ENCODE data around the gene CNTD1.
A peak's percentile ranks its signal among the peaks of the same experiment; 100 is the strongest.
"Not testable (repeated sequence)": the region's sequence is repeated elsewhere in the genome, so short reads cannot be mapped to it uniquely, and the experiment has no call there.

Gene CNTD1, protein sequence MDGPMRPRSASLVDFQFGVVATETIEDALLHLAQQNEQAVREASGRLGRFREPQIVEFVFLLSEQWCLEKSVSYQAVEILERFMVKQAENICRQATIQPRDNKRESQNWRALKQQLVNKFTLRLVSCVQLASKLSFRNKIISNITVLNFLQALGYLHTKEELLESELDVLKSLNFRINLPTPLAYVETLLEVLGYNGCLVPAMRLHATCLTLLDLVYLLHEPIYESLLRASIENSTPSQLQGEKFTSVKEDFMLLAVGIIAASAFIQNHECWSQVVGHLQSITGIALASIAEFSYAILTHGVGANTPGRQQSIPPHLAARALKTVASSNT

DNA sequence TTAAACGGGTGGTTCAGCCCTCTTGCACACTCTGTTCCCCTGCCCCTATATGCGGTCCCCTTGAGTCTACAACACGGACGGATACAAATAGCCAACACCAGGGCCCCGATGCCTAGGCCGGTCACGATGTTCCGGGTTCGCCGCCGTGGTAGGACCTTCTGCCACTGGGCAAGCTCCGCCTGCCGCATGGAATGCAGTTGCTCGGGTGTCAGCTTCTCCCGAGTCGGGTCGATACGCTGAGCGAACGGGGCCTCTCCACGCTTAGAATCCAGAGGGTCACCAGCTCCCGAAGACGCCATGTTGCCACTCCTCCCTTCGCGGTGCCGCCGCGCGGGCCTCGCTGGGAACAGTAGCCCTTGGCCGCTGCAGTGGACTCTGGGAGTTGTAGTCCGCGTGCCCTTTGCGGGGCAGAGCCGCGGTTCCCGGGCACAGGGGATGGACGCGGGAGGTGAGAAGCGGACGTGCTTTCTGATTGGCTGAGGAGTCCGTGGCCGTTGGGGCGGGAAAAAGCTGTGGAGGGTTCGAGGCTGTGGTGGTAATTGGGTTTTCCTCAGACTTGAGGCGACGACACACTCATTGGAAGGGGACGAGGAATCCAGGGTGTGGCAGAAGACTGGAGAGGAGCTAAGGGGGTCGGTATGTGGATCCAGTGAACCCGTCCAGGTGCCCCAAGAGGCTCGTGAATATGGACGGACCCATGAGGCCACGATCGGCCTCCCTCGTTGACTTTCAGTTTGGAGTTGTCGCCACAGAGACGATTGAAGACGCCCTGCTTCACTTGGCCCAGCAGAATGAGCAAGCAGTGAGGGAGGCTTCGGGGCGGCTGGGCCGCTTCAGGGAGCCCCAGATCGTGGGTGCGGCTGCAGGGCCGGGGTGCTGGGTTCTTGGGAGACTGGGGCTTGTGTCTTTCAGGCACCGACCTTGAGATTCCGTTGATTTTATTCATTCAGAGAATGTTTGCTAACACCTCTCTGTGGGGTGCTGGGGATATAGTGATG, at the start of gene CNTD1, which contains the start of gene COA3:
CNTD1 (plus strand) TSS at position 479 of the 998 bp plus-strand sequence; CDS start at position 686, 207 bp downstream.
COA3 (minus strand) TSS at position 322 of the 998 bp plus-strand sequence; CDS start at position 299, 23 bp downstream.
- DNase-seq (ENCODE audit: low read depth), result peak; percentile 62

DNA sequence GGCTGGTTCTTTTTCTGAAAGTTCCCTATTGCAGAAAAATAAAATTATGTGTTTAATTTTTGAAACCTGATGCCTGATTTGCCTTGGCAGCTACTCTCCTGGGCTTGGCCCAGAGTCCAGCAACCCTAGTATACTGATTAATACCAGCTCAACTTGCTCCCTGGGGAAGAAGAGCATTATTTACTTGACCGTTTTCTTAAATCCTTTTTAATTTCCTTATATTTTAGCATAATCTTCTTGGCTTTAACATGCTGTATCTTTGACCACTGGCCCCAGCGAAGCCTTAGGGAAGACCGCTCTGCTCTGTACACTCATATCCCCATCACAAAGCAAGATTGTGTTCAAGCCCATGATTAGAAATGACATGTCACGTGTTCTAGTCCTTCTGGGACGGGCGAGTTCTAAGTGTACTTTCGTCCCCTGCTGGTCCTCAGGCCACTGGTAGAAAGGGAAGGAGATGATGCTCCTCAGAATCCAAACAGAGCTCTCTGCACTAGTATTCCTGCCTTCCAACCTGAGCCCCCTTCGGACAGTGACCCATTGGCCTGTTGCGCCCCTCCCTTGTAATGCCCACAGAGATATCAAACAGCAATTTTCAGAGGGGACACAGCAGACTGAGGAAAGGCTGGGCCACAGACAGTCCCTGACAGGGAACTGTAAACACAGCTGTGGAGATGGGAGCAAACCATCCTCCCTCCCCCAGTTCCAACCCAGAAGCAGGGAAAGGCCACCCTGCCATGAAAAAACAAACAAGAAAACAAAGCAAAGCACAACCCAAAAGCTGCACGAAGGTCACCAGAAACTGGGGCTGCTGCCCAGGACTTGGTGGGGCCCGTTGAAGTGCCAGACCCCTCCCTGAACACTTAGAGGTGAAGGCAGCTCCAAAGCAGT, 49.5 kb upstream of the CNTD1 start:
- DNase-seq (ENCODE audit: low read depth), result no peak

DNA sequence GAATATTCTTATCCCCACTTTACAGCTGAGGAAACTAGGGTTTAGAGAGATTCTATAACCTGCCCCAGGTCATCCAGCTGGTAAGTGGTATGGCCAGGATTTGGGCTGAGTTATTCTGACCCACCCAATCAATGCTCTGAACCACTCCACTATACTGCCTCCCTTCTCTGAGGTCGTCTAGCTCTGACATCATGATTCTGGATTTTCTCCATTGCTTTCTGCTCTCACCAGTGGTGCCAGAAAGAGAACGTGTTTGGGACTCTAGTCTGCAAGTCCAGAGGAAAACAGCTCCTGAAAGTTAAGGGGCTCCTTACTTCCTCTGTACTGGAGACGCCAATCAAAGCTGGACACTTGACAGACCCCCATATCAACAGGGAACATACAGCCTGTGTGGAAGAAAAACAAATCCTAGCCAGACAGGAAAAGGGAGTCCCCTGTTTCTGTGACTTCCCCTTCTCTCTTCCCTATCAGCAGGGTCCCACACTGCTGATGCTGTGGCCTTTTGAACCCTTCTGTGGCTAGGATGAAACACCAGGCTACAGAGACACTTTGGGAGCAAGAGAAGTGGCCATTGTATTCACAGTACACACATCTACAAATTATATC, 47.8 kb upstream of the CNTD1 start:
- no peak for DNase-seq (ENCODE audit: low read depth)

DNA sequence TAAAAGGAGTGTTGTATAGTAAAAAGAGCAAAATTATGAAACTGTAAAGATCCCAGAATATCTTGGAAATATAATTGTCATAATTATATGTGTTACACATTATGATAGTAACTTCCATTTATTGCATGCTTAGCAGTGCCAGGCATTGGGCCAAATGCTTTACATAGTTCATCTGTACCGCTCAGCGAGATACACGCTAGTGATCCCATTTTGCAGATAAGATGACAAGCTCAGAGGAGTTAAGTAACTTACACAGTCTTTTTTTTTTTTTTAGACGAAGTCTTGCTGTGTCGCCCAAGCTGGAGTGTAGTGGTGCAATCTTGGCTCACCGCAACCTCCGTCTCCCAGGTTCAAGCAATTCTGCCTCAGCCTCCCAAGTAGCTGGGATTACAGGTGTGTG, 47.0 kb upstream of the CNTD1 start:
- no peak for DNase-seq (ENCODE audit: low read depth)

DNA sequence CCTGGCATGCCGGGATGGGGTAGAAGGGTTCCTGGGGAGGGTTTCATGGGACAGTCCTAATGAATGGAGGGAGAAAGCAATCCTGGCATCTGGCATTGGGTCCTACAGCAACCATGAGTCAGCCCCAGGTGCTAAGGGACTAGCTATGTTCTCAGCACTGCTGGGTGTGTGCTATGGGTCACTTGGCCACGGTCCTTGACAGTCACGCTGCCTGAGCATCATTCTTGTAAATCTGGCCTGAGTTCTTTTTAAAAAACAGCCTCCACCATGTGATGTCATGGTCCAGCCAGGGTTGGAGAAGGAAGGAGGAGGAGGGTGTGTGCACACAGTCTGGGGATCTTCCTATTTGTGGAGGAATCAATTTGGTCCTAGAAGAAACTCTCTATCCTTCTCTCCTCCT, 43.9 kb upstream of the CNTD1 start:
- no peak for DNase-seq (ENCODE audit: low read depth)

DNA sequence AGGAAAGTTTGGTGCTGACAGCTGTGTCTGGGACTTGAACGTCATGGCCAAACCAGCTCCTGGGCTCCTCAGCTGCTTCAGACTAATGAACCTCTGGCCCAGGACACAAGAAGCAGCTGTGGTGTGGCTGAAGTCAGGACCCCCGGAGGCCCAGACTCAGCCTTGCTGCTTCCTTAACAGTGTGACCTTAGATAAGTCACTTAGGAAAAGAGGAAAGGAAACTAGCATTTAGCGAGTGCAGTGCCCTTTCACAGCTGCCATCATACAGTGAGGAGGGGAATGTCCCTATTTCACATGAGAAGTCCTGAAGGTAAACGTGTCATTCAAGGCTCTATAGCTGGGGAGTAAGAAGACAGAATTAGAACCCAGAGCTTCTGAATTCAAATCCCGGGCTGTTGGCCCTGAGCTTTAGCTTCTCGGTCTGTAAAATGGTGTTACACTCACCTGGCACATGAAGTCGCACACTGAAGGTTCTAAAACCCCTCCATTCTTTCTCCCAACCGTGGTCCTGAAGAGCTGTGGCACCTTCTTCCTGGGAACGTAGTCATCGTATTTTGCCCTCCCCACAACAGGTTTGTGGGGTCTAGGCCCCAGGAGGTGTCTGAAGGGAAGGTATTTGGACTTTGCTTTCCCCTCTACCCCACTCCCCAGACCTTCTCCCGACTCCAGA, 38.5 kb upstream of the CNTD1 start:
- DNase-seq (ENCODE audit: low read depth), result no peak

DNA sequence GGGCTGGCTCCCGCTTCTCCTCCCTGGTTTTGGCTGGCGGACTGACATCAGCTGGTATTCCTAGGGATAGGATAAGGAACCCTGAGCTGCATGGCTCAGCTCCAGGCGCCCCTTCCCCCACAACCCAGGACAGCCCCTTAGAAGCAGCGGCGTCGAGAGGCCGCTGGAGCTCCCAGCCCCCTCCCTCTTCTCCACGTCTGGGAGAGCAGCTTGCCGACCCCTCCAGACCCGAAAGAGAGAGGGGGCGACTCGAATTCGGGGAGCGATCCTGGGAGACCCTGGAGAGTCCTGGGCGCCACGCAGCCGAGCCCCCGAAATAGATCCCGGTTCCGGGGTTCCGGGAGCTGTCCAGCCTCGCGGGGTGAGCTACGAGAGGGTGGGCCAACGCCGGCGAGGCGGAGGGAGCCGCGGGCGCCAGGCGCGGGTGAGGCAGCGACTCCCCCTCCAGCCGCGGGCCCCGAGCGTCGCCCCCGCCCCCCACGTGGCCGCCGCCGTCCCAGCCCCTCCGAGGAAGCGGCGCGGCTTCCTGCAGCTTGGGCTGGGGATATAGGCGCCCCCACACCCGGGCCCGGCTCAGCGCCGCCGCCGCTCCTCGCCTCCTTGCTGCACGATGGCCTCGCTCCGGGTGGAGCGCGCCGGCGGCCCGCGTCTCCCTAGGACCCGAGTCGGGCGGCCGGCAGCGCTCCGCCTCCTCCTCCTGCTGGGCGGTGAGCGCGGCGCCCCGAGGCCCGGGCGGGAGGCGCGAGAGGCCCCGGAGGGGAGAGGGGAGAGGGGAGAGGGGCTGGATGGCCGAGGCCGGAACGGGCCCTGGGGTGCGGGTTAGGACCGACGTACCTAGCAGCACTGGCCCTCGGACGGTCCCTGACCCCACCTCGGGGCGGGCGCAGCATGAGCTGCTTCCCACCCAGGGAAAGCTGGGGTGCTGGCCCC, 37.7 kb upstream of the CNTD1 start, which contains the start of gene RAMP2:
RAMP2 (plus strand) TSS at position 576 of the 930 bp plus-strand sequence; CDS start at position 611, 35 bp downstream.
- DNase-seq (ENCODE audit: low read depth), result no peak

DNA sequence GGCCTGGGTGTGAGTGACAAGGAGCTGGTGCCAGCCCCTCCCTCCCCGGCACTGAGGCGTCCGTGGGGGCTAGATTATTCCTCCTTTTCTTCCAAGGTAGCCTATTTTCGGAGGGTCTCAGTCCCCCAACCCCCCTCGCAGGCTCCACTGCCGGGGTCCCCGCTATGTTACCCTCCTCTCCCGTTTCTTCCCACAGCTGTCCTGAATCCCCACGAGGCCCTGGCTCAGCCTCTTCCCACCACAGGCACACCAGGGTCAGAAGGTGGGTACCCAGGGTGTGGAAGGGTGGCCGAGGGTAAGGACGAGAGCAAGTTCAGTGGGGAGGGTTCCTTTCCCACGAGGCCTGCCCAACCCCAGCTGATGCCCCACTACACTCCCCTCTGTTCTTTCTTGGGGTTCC, 37.0 kb upstream of the CNTD1 start:
- DNase-seq (ENCODE audit: low read depth), result no peak

DNA sequence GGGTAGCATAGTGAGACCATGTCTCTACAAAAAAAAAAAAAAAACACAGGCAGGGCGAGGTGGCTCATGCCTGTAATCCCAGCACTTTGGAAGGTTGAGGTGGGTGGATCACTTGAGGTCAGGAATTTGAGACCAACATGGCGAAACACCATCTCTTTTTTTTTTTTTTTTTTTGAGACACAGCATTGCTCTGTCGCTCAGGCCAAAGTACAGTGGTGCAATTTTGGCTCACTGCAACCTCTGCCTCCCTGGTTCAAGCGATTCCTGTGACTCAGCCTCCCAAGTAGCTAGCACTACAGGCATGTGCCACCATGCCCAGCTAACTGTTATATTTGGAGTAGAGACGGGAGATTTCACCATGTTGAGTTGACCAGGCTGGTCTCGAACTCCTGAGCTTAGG, 32.5 kb upstream of the CNTD1 start:
- no peak for DNase-seq (ENCODE audit: low read depth)

DNA sequence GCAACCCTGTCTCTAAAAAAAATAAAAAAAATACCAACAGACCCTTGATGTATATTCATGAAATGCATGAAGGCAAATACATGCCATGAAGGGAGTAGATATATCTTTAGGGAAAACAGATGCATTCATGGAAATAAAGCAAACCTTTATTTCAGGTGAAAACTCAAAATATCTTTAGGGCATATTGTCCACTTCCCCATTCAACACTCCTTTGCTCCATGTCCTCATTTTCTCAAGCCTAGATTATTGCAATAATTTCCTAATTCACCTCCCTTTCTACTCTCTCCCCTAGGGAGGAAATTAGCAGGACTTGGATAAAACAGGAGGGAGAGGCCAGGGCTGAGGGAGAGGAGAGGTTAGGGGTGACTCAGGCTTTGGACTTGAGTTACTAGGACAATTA, 31.1 kb upstream of the CNTD1 start:
- no peak for DNase-seq (ENCODE audit: low read depth)

DNA sequence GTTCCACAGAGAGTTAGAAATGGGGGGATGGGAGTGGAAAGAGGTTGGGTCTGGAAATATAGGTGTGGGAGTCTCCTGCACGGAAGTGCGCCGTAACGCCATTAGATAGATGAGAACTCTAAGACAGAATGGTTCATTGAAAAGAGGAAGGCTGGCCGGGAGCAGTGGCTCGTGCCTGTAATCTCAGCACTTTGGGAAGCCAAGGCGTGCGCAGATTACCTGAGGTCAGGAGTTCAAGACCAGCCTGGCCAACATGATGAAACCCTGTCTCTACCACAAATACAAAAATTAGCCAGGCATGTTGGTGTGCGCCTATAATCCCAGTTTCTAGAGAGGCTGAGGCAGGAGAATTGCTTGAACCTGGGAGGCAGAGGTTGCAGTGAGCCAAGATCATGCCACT, 30.7 kb upstream of the CNTD1 start:
- not testable (repeated sequence) for DNase-seq (ENCODE audit: low read depth)

DNA sequence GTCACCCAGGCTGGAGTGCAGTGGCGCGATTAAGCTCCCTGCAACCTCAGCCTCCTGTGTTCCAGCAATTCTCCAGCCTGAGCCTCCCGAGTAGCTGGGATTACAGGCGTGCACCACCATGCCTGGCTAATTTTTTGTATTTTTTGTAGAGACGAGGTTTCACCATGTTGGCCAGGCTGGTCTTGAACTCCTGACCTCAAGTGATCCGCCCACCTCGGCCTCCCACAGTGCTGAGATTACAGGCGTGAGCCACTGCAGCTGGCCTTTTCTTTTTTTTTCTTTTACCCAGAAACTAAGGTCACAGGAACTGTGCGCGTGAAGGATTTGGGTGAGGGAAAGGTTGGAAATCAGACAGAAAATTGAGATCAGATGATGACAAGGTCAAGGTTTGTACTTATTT, 28.7 kb upstream of the CNTD1 start:
- not testable (repeated sequence) for DNase-seq (ENCODE audit: low read depth)

DNA sequence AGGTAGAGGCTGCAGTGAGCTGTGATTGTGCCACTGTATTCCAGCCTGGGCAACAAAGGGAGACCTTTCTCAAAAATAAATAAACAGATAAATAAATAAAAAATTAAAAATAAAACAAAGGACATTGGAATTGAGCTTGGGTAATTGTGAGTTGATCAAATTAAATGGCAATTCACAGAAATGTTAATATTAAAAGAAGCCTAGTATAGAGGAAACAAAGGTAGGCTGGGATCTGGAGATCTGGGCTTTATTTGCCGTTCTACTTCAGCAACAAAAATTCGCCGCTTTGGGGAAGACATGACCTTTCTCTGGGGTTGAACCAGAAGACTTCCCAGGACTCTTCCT, 25.7 kb upstream of the CNTD1 start:
- DNase-seq (ENCODE audit: low read depth), result no peak

DNA sequence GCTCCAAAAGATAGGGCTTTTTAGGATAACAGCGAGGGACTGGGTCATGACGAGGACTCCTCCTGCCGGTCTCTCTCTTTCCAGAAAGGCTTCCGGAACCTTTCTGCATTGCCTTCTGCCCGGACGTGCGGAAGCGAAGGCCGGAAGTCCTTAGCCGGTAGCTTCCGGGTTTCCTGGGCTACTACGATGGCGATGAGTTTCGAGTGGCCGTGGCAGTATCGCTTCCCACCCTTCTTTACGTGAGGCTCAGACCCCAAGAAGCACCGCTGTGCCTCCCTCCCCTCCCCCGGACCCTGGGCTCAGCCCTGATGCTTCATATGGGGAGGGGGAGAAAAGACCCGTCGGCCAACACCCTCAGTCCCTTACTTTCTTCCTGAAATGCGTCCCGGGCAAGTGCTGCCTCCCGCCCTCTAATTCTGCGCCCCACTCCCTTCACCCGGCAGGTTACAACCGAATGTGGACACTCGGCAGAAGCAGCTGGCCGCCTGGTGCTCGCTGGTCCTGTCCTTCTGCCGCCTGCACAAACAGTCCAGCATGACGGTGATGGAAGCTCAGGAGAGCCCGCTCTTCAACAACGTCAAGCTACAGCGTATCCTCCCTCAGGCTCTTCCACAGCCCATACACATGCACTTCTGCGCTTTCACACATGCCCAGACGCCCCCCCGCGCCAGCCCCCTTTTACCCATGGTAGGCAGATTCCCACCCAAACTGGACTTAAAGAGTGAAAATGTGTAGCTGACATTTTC, 25.2 kb upstream of the CNTD1 start, which contains the start of gene VPS25:
VPS25 (plus strand) TSS at position 160 of the 746 bp plus-strand sequence; CDS start at position 187, 27 bp downstream.
- DNase-seq (ENCODE audit: low read depth), result peak; percentile 58

DNA sequence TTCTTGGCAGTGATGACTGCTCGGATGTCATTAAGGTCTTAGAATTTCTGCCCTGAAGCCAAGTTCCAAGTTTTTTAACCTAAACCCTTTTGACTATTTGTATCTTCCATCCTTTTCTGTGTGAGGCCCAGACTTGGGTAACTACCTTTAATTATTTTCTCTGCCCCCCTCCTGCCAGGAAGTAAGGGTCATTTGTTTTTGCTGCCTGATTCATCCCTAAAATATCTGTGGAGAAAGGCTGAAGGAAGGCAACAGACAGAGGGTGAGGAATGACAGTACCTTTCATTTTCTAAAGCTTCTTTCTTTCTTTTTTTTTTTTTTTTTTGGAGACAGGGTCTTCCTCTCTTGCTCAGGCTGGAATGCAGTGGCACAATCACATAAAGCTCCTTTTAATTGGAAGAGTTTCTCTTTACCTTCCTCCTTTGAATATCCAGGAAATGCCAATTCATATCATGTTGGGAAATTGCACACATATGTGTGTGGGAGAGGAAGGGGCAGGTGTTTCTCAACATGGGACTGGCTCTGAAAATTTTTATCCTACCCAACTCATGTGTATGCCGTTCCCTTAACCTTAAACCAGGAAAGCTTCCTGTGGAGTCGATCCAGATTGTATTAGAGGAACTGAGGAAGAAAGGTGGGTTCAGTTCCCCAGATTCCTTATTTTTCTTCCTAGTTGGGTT, 24.5 kb upstream of the CNTD1 start:
- DNase-seq (ENCODE audit: low read depth), result no peak

DNA sequence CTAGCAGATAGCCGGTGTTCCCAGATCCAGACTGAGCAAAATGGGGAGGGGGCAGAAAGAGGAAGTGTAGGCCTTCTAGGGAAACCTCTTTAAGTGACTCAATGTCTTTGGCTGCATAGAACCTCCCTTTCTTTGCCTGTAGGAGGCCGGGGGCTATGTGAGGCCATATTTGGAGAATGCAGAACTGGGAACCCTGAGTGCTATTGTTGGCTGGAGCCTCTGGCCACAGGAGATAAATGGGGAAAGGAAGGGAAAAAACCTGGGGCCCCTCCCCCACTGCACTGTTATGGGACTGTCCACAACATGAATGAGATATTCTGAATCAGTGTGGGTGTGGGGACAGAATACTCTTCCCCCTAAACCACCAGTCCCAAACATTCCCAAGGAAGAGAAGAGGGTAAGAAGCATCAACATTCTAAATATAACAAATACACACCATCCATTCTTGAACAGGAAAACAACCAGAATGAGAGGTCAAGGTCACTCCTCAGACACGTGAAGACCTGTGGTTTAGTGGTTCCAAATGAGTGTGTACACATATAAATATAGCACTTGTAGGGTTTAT, 23.0 kb upstream of the CNTD1 start:
- no peak for DNase-seq (ENCODE audit: low read depth)

DNA sequence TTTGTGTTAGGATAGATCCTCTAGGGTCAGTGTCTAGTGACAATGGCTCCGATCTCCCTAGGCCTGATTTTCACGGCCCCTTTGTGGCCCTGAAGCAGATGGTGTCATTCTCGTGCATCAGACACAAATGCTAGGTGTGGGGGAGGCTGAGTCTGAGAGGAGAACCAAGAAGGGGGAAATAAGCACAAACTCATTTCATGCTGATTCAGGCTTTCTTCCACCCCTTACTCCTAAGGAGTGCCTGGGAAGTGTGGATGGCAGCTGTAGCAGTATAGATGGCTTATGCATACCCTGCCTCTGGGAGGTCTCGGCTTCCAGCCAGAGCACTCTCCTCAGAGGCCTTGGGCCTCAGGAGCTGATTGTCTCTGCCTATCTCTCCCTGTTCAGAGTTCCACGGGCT, 20.1 kb upstream of the CNTD1 start:
- no peak for DNase-seq (ENCODE audit: low read depth)
